NT2/D1 (cell line): ENCODE data around the gene TMEM222.

Experiments
- SUZ12 ChIP-seq: IDR thresholded peaks from 2 replicates; pipeline ENCODE4 v1.6.1; 2011; ENCODE audit not compliant: insufficient read length, insufficient read depth; ENCODE audit errors: extremely low read depth
- YY1 ChIP-seq: IDR thresholded peaks from 2 replicates; pipeline ENCODE4 v1.6.1; 2011; ENCODE audit not compliant: insufficient read length, insufficient read depth

GRCh38 chr1:27292106-27292505 is 29.9 kb upstream of the TMEM222 start:
- TF ChIP-seq SUZ12 (no peak), YY1 (no peak)
